Measurements from ENCODE around the gene HELQ. TPM values are rescaled to one million over a fixed set of nuclear protein-coding genes. Genes with fewer than 3 reads are reported as not detected.

The HELQ gene
- total RNA-seq, 1 experiment from 2014 or later: 9.3 TPM

DNA sequence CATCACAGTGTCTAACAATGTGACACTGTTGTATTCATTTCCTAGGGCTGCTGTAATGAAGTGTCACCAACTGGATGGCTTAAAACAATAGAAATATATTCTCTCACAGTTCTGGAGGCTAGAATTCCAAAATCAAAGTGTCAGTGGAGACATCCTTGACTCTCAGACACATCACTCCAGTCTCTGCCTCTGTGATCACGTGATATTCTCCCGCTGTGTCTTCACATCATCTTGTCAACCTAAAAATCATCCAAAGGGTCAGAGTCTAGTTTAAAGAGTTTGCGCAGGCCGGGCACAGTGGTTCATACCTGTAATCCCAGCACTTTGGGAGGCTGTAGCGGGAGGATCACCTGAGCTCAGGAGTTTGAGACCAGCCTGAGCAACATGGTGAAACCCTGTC lies 84.4 kb downstream of the HELQ start:
- no peak for DNase-seq (ENCODE audit: low read depth, low spot score)
- Histone ChIP-seq H3K27ac (ENCODE audit: low read length) (no peak overlapping the region), H3K4me1 (ENCODE audit: control insufficient read depth, insufficient read depth, low read length) (no peaks in the 10 kb centered on the region), H3K27me3 (ENCODE audit: control insufficient read depth, insufficient read depth, low read length) (no peaks in the 10 kb centered on the region), H3K36me3 (ENCODE audit: control insufficient read depth, insufficient read depth, low read length) (no peaks in the 10 kb centered on the region), H3K4me3 (ENCODE audit: low read depth in 2 of 2, low read length in 2 of 2) (no peak overlapping the region), H3K9me3 (ENCODE audit: control insufficient read depth, insufficient read depth, low read depth, low read length) (no peaks in the 10 kb centered on the region)
- intact Hi-C loops (cut with micrococcal nuclease; ENCODE audit: unreplicated experiment) (no loop called here), in situ Hi-C loops (cut with HindIII; ENCODE audit: low pct_unique_long_range_greater_than_20kb, low sequenced_read_pairs) (no loop called here)
- POLR2A ChIA-PET: no interaction called here
- TF ChIP-seq, protein P1, sequence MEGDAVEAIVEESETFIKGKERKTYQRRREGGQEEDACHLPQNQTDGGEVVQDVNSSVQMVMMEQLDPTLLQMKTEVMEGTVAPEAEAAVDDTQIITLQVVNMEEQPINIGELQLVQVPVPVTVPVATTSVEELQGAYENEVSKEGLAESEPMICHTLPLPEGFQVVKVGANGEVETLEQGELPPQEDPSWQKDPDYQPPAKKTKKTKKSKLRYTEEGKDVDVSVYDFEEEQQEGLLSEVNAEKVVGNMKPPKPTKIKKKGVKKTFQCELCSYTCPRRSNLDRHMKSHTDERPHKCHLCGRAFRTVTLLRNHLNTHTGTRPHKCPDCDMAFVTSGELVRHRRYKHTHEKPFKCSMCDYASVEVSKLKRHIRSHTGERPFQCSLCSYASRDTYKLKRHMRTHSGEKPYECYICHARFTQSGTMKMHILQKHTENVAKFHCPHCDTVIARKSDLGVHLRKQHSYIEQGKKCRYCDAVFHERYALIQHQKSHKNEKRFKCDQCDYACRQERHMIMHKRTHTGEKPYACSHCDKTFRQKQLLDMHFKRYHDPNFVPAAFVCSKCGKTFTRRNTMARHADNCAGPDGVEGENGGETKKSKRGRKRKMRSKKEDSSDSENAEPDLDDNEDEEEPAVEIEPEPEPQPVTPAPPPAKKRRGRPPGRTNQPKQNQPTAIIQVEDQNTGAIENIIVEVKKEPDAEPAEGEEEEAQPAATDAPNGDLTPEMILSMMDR (IDR thresholded peaks at IDR 0.05): no peak
- TF ChIP-seq TCF7L2 (IDR thresholded peaks at IDR 0.05; ENCODE audit: low read depth, low read length) (no peak), POLR2AphosphoS5 (IDR thresholded peaks at IDR 0.05; ENCODE audit: low read depth, low read length) (no peak), REST (IDR thresholded peaks at IDR 0.05; ENCODE audit: insufficient read depth in 1 of 2, low read depth in 2 of 2, low read length in 1 of 2) (no peak), SIN3A (IDR thresholded peaks at IDR 0.05; ENCODE audit: borderline replicate concordance, insufficient read depth, low read depth, low read length) (no peak)
- no peak for ATAC-seq
- CTCF ChIA-PET: no interaction called here
- no TSS peak for BruUV-seq (replicated peaks)

DNA sequence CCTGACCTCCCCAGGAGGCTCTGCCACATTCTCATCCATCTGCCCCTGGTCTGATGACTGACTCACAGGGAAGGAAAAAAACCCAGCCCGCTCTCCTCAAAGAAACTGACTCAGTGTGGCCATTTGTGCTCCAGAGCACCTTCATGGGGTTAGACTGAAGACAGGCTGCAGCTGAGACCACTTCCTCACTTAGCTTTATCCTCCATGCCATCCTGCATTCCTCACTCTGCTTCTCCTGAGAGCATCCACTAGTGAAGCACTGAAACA lies 85.0 kb downstream of the HELQ start:
- CTCF ChIA-PET: no interaction called here
- Histone ChIP-seq H3K36me3 (ENCODE audit: control insufficient read depth, insufficient read depth, low read length) (no peaks in the 10 kb centered on the region), H3K27ac (ENCODE audit: low read length) (no peak overlapping the region), H3K4me1 (ENCODE audit: control insufficient read depth, insufficient read depth, low read length) (no peaks in the 10 kb centered on the region), H3K27me3 (ENCODE audit: control insufficient read depth, insufficient read depth, low read length) (no peaks in the 10 kb centered on the region), H3K4me3 (ENCODE audit: low read depth in 2 of 2, low read length in 2 of 2) (no peak overlapping the region), H3K9me3 (ENCODE audit: control insufficient read depth, insufficient read depth, low read depth, low read length) (no peaks in the 10 kb centered on the region)
- TF ChIP-seq, protein P1 (IDR thresholded peaks at IDR 0.05): no peak
- no peak for TF ChIP-seq POLR2AphosphoS5 (IDR thresholded peaks at IDR 0.05; ENCODE audit: low read depth, low read length)
- no peak for TF ChIP-seq REST (IDR thresholded peaks at IDR 0.05; ENCODE audit: insufficient read depth in 1 of 2, low read depth in 2 of 2, low read length in 1 of 2)
- TF ChIP-seq SIN3A (IDR thresholded peaks at IDR 0.05; ENCODE audit: borderline replicate concordance, insufficient read depth, low read depth, low read length): no peak
- no peak for TF ChIP-seq TCF7L2 (IDR thresholded peaks at IDR 0.05; ENCODE audit: low read depth, low read length)
- ATAC-seq (no peak), DNase-seq (ENCODE audit: low read depth, low spot score) (no peak)
- intact Hi-C loops (cut with micrococcal nuclease; ENCODE audit: unreplicated experiment): no loop called here
- in situ Hi-C loops (cut with HindIII; ENCODE audit: low pct_unique_long_range_greater_than_20kb, low sequenced_read_pairs): no loop called here
- POLR2A ChIA-PET: no interaction called here
- no TSS peak for BruUV-seq (replicated peaks)
